Measurements from ENCODE around the gene ADD2. TPM values are rescaled to one million over a fixed set of nuclear protein-coding genes. Genes with fewer than 3 reads are reported as not detected.

The ADD2 gene
- total RNA-seq, 2 donors from 2014 or later: 14.8 to 53.0 TPM

DNA sequence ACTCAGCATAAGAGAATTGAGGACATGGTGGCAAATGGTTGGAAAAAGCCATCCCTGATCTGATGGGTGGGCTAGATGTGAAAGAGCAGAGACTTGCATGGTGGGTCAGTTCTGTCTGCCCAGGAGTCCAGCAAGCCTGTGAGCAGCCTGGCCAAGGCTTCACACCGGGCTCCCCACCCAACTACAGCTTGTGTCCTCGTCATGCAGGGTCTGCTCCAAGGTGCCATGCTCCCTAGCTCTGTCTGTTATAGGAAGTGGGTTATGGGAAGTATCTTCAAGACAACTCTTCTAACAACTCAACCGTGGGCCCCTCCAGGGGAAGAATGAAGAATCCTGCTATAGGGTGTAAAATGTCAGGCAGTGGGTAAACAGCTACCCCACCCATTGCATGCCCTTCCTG, 97.4 kb downstream of the ADD2 start:
- H3K4me1 Mint-ChIP-seq: no peaks in the 10 kb centered on the region
- H3K9ac ChIP-seq (ENCODE audit: extremely low read depth, low read length, poor library complexity, severe bottlenecking): no peak overlapping the region
- H3K36me3 ChIP-seq (ENCODE audit: control insufficient read depth, insufficient read depth, low read length): no peaks in the 10 kb centered on the region
- H3K4me3 Mint-ChIP-seq: no peak overlapping the region
- no peak overlapping the region for H3K27ac ChIP-seq (ENCODE audit: low read depth, low read length)
- H3K9me3 ChIP-seq (ENCODE audit: control insufficient read depth, low read length): no peaks in the 10 kb centered on the region
- H3K9me3 Mint-ChIP-seq: no peaks in the 10 kb centered on the region
- H3K27me3 Mint-ChIP-seq (ENCODE audit: insufficient read depth): no peaks in the 10 kb centered on the region
- DNase-seq: peak; percentile 11
- no peak overlapping the region for H3K27ac Mint-ChIP-seq
- WGBS, 2 experiments (ENCODE audit: insufficient coverage in 1 of 2, insufficient read length in 1 of 2): 86 to 93% methylated on average over 1 to 3 of the region's 3 CpGs
- no peak overlapping the region for H3K4me3 ChIP-seq (ENCODE audit: low read length)
- TF ChIP-seq, protein P1, sequence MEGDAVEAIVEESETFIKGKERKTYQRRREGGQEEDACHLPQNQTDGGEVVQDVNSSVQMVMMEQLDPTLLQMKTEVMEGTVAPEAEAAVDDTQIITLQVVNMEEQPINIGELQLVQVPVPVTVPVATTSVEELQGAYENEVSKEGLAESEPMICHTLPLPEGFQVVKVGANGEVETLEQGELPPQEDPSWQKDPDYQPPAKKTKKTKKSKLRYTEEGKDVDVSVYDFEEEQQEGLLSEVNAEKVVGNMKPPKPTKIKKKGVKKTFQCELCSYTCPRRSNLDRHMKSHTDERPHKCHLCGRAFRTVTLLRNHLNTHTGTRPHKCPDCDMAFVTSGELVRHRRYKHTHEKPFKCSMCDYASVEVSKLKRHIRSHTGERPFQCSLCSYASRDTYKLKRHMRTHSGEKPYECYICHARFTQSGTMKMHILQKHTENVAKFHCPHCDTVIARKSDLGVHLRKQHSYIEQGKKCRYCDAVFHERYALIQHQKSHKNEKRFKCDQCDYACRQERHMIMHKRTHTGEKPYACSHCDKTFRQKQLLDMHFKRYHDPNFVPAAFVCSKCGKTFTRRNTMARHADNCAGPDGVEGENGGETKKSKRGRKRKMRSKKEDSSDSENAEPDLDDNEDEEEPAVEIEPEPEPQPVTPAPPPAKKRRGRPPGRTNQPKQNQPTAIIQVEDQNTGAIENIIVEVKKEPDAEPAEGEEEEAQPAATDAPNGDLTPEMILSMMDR (conservative IDR thresholded peaks at IDR 0.05): no peak
- H3K36me3 Mint-ChIP-seq (ENCODE audit: low read depth): peaks cover 10% of the 10 kb centered on the region
- no peaks in the 10 kb centered on the region for H3K27me3 ChIP-seq (ENCODE audit: control insufficient read depth, insufficient read depth, low read length, poor library complexity, severe bottlenecking)
- H3K4me1 ChIP-seq (ENCODE audit: control insufficient read depth, insufficient read depth, low read length): no peaks in the 10 kb centered on the region

DNA sequence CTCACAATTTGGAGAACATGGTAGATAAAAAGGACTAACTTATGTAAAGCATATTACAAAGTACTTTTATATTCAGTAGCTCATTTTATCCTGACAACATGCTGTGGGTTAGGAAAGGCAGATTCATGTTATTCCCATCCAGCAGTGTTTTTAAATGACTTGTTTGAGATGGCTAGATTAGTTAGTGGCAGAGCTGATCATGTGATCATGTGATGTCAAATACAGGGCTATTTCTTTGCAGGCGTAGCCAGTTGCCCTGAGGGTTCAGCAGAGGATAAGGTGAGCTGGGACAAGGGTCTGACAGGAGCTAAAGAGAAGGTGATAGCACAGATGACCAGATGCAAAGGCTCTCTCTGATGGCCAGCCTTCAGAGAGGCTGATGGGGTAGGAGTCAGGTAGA, 97.8 kb downstream of the ADD2 start:
- Histone ChIP-seq H3K9ac (ENCODE audit: extremely low read depth, low read length, poor library complexity, severe bottlenecking) (no peak overlapping the region), H3K4me1 (ENCODE audit: control insufficient read depth, insufficient read depth, low read length) (no peaks in the 10 kb centered on the region), H3K9me3 (ENCODE audit: control insufficient read depth, low read length) (no peaks in the 10 kb centered on the region), H3K27me3 (ENCODE audit: control insufficient read depth, insufficient read depth, low read length, poor library complexity, severe bottlenecking) (no peaks in the 10 kb centered on the region), H3K4me3 (ENCODE audit: low read length) (no peak overlapping the region), H3K27ac (ENCODE audit: low read depth, low read length) (no peak overlapping the region), H3K36me3 (ENCODE audit: control insufficient read depth, insufficient read depth, low read length) (no peaks in the 10 kb centered on the region)
- Mint-ChIP-seq H3K27ac (no peak overlapping the region), H3K4me3 (no peak overlapping the region), H3K9me3 (no peaks in the 10 kb centered on the region), H3K27me3 (ENCODE audit: insufficient read depth) (no peaks in the 10 kb centered on the region), H3K4me1 (no peaks in the 10 kb centered on the region), H3K36me3 (ENCODE audit: low read depth) (peaks cover 8% of the 10 kb centered on the region)
- DNase-seq: no peak
- WGBS, 2 experiments (ENCODE audit: insufficient coverage in 1 of 2, insufficient read length in 1 of 2): 94% methylated on average over 1 of the region's 1 CpG; no CpG with 5 or more reads in 1 of the 2 experiments
- TF ChIP-seq, protein P1 (conservative IDR thresholded peaks at IDR 0.05): no peak

DNA sequence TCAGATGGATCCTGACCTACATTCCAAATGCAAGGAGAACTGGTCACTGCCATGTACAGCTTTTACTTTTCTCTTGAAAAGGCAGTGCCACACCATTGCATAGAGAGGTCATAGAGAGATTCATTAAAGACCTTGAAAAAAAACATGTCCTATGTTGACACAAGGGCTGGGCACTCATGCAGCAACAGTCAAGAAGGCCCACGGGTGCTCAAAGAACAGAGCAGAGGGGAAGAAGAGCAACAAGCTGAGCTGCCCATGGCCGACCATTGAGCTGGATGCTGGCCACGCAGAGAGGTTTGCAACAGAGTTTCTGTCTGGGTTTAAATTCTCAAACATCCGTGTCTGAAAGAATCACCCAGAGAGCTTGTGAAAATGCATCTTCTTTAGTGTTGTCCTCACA, 99.1 kb downstream of the ADD2 start:
- DNase-seq: no peak
- H3K9me3 ChIP-seq (ENCODE audit: control insufficient read depth, low read length): no peaks in the 10 kb centered on the region
- no peaks in the 10 kb centered on the region for H3K36me3 ChIP-seq (ENCODE audit: control insufficient read depth, insufficient read depth, low read length)
- no peak overlapping the region for H3K9ac ChIP-seq (ENCODE audit: extremely low read depth, low read length, poor library complexity, severe bottlenecking)
- Mint-ChIP-seq H3K4me3 (no peak overlapping the region), H3K27me3 (ENCODE audit: insufficient read depth) (no peaks in the 10 kb centered on the region), H3K27ac (no peak overlapping the region), H3K36me3 (ENCODE audit: low read depth) (peaks cover 13% of the 10 kb centered on the region), H3K9me3 (no peaks in the 10 kb centered on the region), H3K4me1 (no peaks in the 10 kb centered on the region)
- no peak overlapping the region for H3K4me3 ChIP-seq (ENCODE audit: low read length)
- no peak overlapping the region for H3K27ac ChIP-seq (ENCODE audit: low read depth, low read length)
- H3K4me1 ChIP-seq (ENCODE audit: control insufficient read depth, insufficient read depth, low read length): no peaks in the 10 kb centered on the region
- 87 to 100% methylated on average over 3 to 4 of the region's 4 CpGs for WGBS, 2 experiments (ENCODE audit: insufficient coverage in 1 of 2, insufficient read length in 1 of 2)
- no peaks in the 10 kb centered on the region for H3K27me3 ChIP-seq (ENCODE audit: control insufficient read depth, insufficient read depth, low read length, poor library complexity, severe bottlenecking)
- TF ChIP-seq, protein P1 (conservative IDR thresholded peaks at IDR 0.05): no peak
